SH-SY5Y (cell line): ENCODE results near the gene FAM98C.

Experiments
- GATA2 ChIP-seq: IDR thresholded peaks from 2 replicates; pipeline ENCODE4 v1.6.1; 2011; ENCODE audit warnings: mild to moderate bottlenecking, low read depth, low read length
- GATA3 ChIP-seq: IDR thresholded peaks from 2 replicates; pipeline ENCODE4 v1.6.1; 2011; ENCODE audit warnings: low read depth, mild to moderate bottlenecking, low read length, moderate library complexity

Gene FAM98C

DNA sequence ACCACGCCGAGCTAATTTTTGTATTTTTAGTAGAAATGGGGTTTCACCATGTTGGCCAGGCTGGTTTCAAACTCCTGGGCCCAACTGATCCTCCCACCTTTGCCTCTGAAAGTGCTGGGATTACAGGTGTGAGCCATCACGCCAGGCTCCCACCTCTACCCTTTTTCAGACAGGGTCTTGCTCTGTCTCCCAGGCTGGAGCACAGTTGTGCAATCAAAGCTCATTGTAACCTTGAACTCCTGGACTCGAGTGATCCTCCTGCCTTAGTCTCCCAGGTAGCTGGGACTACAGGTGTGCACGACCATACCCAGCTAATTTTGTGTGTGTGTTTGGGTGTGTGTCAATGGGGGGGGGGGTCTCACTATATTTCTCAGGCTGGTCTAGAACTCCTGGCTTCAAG lies 21.4 kb downstream of the FAM98C start:
- TF ChIP-seq GATA3 (no peak), GATA2 (no peak)

DNA sequence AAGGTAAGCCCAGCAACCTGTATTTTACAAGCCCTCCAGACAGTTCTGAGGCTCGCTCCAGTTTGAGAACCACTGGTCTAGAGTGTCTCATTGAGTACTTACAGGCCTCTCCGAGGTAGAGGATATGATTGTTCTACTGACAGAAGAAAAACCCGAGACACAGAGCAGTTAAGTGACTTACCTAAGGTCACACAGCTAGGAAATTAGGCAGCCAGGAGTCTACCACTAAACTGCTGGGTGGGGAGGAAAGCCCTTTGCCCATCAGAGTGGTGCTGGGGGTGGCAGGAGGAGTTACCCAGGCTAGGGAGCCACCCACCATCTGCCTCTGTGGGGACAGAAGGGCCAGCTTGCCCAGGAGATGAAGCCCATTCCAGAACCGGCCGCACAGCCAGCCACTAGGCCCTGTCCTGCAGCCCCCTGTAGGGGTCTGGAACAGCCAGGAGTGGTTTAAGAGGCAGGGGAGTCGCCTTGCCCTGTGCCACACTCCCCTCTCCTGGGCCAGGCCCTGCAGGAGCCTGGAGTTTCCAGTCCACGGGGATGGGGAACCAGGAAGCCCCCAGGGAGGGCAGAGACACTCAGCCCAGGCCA lies 22.4 kb downstream of the FAM98C start:
- TF ChIP-seq GATA2 (no peak), GATA3 (no peak)

DNA sequence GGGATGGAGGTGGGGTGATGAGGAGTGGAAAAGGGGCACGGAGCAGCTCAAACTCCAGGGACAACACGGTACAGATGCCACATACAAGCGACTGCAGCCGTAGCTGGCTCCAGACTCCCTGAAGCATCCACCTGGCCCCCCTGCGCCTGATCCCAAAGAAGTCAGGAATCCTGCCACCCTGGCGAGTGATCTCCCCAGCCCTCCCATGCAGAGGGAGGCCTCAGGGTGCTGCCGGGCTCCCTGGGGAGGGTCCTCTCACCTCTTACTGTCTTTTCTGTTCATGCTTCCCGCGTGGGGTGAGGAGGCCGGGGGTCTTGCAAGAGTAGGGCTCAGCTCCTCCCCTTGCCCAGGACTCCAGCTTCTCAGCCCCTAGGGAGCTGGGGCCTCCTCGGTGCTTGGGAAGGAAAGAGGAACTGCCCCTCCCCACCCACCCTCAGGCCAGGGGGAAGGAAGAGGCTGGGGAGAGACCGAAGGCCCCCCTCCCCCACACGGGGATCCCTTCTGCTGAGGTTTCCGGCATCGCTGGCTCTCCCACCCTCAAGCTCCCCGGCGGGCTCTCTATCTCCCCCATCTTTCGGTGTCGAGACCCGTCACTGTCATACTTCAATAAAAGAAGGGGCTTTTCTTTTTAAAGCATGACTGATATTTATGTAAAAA lies 23.0 kb downstream of the FAM98C start, which contains the start of gene RASGRP4:
TSS of gene RASGRP4 (minus strand) at position 410 of the 657 bp plus-strand sequence. CDS start at position 282, 128 bp downstream.
- TF ChIP-seq GATA3 (no peak), GATA2 (no peak)

DNA sequence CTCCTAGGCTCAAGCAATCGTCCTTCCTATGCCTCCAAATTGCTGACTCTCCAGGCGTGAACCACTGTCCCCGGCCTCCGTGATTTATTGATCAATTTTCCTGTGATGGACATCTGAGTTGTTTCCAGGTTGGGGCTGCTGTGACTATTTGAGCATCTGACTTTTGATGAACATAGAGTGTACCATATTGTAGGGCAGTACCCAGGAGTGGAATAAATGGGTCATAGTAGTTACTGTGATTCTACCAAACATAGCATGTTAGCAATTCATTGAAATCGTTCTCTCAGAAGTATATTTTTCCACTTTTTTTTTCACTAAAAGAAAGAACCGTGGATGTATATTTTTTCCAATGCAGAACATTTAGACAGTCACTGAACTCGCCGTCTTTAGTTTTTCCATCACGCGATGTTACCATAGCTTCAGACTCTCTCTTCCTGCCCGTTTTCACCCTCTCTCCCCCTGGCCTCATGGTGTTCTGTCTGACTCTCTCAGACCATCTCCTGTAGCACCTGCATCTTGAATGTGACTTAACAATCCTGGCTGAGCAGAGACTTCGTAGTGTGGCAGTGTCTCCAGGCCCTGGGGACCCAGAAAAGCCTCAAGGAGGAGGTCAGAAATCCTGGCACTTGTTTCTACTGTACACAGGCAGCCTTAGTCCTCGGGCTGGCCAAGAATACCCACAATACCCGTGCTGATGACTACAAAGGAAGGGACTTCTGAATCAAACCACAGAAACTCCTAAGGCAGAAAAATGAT lies 26.3 kb downstream of the FAM98C start:
- TF ChIP-seq GATA3 = no peak
- no peak for TF ChIP-seq GATA2

DNA sequence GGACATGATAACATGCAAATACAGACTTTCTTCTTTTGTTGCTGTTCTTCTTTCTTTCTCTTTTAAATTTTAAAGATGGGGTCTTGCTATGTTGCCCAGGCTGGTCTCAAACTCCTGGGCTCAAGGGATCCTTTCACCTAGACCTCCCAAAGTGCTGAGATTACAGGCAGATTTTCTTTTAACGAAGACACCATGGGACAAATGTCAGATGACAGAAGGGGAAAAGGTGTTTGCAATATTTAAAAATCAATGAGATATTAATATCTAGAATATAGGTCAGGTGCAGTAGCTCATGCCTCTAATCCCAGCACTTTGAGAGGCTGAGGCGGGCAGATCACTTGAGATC lies 26.9 kb downstream of the FAM98C start:
- no peak for TF ChIP-seq GATA3
- no peak for TF ChIP-seq GATA2

DNA sequence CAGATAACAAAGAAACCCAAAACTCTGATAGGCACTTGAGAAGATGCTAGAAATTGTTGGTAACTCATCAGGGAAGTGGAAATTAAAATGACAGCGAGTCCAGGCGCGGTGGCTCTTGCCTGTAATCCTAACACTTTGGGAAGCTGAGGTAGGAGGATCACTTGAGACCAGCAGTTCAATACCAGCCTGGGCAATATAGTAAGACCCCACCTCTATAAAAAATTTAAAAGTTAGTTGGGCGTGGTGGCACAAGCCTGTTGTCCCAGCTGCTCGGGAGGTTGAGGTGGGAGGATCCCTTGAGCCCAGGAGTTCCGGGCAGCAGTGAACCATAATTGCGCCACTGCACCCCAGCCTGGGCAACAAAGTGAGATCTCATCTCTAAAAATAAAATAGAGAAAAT lies 28.0 kb downstream of the FAM98C start:
- TF ChIP-seq GATA3 (no peak), GATA2 (no peak)

DNA sequence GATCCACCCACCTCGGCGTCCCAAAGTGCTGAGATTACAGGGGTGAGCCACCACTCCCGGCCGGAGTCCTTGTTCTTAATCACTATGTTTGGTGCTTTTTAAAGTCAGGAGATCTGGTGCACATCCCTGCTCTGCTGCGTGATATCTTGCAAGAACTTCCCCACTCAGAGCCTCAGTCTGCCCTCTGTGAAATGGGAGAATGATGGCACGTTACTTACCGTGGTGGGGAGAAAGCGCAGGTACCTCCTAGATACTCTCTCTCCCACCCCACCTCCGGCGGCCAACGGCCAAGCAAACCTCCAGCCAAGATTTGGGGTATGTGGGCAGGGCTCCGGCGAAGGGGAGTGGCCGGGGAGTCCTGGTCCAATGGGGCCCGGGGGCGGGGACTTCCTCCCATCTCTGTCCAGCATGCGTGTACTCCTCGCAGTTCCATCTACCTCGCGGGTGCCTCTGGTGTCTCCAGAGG lies 30.4 kb downstream of the FAM98C start, which contains the start of gene RYR1:
TSS of gene RYR1 (plus strand) at position 424 of the 466 bp plus-strand sequence. CDS start 139 bp downstream, outside the sequence.
- TF ChIP-seq GATA3 = no peak
- TF ChIP-seq GATA2 = no peak

DNA sequence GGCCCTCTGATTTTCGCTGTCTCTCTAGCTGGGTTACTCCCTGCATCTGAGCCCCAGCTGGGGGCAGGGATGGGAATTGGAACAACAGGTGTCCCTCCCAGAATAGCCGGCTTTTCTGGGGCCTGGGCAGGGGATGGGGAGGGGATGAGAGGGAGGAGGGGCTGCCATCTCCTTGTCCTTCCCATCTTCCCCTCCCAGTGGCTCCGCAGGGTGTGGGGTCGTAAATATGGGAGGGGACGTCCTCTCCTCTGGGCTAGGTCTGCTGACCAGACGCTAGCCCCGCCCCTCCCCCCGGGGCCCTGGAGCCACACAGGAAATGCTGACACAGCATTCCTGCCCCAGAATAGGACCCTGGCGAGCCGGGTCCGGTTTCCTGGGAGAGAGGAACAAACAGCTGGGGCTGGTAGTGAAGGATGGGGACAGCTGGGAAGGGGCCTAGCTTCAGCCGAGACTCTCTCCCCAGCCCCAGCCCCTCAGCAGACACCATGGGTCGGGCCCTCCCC lies 31.7 kb downstream of the FAM98C start:
- TF ChIP-seq GATA2 (no peak), GATA3 (no peak)

DNA sequence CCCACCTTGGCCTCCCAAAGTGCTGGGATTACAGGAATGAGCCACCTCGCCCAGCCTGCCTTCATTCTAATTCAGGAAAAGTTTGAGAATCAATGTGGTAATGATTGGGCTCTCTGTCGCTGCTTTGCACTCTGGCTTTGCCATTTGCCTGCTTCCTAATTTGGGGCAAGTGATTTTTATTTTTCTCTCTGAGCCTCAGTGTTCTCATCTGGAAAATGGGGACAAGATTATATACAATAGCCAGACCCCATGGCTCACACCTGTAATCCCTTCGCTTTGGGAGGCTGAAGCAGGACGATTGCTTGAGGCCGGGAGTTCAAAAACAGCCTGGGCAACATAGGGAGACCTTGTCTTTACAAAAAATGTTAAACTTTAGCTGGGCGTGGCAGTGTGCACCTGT lies 34.4 kb downstream of the FAM98C start:
- TF ChIP-seq GATA3 (no peak), GATA2 (no peak)

DNA sequence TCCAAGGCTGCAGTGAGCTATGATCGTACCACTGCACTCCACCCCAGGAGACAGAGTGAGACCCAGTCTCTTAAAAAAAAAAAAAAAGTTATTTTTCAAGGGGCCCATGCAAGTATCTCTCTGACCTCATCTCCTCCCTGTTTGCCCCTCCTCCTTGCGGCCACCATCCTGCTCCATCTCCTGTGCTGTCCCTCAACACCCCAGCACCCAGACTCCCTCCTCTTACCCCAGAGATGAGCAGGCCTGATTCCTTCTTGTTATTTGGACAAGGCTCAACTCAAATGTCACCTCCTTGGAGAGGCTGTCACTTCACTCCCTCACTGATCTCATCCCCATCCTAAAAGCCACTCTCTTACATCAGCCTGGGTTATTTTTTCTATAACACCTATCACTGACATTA lies 35.0 kb downstream of the FAM98C start:
- TF ChIP-seq GATA2 (no peak), GATA3 (no peak)

DNA sequence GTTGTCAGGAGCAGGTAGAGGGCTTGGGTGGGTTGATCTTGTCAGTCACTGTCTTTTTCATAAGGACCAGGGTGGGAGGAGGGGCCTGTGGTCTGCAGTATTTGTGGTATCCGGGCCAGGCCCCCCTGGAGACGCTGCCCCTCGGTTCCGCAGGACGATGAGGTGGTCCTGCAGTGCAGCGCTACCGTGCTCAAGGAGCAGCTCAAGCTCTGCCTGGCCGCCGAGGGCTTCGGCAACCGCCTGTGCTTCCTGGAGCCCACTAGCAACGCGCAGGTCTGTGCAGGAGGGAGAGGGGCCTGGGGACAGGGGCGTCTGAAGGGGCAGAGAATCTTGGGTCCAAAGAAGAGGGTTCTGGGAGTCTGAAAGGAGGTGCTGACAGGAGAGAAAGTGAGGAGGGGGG lies 37.7 kb downstream of the FAM98C start:
- no peak for TF ChIP-seq GATA3
- no peak for TF ChIP-seq GATA2

DNA sequence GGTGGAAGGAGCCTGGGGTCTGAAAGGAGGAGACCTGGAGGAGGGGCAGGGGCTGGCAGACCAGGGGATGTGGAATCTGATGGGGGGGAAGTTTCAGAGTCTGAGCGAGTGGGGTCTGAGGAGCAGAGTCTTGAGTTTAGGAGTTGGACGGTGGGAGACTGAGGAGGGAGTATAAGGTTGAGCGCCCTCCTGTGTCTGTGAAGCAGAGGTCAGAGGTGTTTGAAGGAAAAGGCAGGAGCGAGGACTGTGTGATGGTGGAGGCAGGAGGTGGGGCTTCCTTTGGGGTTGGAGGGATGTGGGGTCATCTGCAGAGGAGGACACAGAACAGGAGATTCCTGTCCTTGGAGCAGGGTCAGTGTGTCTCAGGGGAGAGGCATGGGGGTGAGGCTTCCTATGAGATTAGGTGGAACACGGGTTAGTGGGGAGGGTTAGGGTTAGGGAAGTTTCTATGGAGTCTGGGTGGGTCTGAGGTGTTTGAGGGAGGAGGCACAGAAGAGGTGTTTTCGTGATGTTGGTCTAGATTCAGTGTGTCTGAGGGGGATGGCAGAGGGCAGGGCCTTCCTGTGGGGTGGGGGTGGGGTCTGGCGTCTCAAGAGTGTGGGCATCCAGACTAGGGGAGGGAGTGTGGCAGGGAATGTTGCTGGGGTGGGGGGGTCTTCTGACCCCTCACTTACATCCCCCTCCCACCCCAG lies 38.9 kb downstream of the FAM98C start:
- TF ChIP-seq GATA3 (no peak), GATA2 (no peak)

DNA sequence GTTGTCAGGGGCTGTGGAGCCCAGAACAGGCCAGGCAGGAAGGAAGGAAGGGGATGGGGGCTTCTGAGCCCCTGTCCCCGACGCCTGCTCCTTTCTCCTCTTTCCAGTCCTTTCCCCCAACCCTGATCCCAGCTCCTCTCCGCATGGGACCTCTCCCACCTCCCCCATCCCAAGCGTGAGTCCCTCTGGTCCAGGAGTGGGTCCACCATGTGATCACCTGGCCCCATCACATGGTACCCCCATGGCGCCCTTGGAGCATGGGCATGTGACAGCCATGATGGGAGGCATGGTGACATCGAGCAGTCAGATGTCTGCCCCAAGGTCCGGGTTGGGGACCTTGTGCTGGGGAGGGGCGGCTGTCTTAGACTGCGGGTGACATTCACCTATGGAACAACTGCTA lies 39.8 kb downstream of the FAM98C start:
- TF ChIP-seq GATA2 = no peak
- no peak for TF ChIP-seq GATA3

DNA sequence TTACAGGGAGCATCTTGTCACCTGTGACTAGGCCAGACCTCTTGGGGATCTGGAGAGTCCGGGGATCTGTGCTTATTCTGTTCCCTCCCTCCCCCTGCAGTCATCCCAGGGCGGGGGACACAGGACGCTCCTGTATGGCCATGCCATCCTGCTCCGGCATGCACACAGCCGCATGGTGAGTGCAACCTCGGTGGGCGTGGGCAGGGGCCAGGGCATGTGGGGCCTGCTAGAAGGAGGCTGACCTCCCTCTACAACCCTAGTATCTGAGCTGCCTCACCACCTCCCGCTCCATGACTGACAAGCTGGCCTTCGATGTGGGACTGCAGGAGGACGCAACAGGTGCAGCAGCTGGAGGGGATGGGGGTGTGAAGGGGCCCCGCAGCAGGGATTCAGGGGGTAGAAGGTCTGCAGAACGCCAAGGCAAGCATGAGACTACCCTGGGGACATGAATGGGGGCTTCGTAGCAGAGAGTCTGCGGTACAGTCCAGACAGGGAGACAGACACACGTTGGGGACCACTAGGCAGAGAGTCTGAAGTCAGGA lies 40.6 kb downstream of the FAM98C start:
- no peak for TF ChIP-seq GATA2
- TF ChIP-seq GATA3 = no peak
